ENCODE data around the gene MESP2. TPM values are rescaled to one million over a fixed set of nuclear protein-coding genes. Genes with fewer than 3 reads are reported as not detected.

The MESP2 gene
- total and polyA plus RNA-seq, 2 of the 8 experiments (the other 6 are each of a cell fraction or from before 2014, with no cell fraction given): 0.35 to 0.80 TPM

DNA sequence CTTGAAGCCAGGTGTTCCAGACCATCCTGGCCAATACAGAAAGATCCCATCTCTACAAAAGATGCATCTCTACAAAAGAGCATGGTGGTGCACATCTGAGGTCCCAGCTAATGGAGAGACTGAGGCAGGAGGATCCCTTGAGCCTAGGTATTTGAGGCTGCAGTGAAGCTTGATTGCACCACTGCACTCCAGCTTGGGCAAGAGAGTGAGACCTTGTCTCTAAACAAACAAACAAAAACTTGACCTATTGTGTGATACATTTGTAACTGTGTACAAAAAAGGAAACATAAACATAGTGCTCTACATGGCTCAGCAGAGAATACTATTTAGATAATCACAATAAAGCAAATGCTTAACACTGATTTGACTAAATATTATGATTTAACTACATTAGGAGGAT lies 19.9 kb downstream of the MESP2 start:
- FAIRE-seq: no peak
- Histone ChIP-seq H3K9me3 (ENCODE audit: insufficient read depth in 2 of 2, low read depth in 1 of 2, low read length in 1 of 2) (no peaks in the 10 kb centered on the region), H4K5ac (ENCODE audit: insufficient read length, low read depth, low read length) (no peak overlapping the region)
- TF ChIP-seq TAF7 (optimal IDR thresholded peaks at IDR 0.05; ENCODE audit: borderline replicate concordance, low read depth, low read length) (no peak), SAP30 (IDR thresholded peaks at IDR 0.05; ENCODE audit: insufficient read depth, insufficient replicate concordance, low read length) (no peak), TEAD4 (IDR thresholded peaks at IDR 0.05; ENCODE audit: low read depth, low read length) (no peak), PHF8 (conservative IDR thresholded peaks at IDR 0.05; ENCODE audit: low read depth, low read length) (no peak)

More for the DNA sequence above, 19.9 kb downstream of the MESP2 start:
- no peaks in the 10 kb centered on the region for H4K20me1 ChIP-seq (replicated peaks in 1 of 2; ENCODE audit: control insufficient read depth in 1 of 2, insufficient read depth in 2 of 2, low read length in 2 of 2)
- H3K79me1 ChIP-seq (ENCODE audit: low read depth, low read length): no peaks in the 10 kb centered on the region
- peaks cover 0 to 3% (median 0%) of the 10 kb centered on the region in 4 experiments; a peak in 2 of 7 replicates for H3K27me3 ChIP-seq (replicated peaks in 1 of 4; ENCODE audit: control insufficient read depth in 3 of 4, extremely low read depth in 1 of 4, insufficient read depth in 3 of 4, low read length in 3 of 4)
- DNase-seq (ENCODE audit: low read depth in 1 of 2, low spot score in 2 of 2): no peak
- no peak overlapping the region for H3K14ac ChIP-seq (ENCODE audit: insufficient read length)
- H3K4ac ChIP-seq (replicated peaks; ENCODE audit: insufficient read length, low read depth, low read length): no peak overlapping the region
- no peak overlapping the region for H3K9ac ChIP-seq (replicated peaks in 1 of 4; ENCODE audit: extremely low read depth in 1 of 4, low read depth in 3 of 4, low read length in 3 of 4)
- H2BK5ac ChIP-seq (ENCODE audit: low read depth, low read length): no peak overlapping the region
- ChIA-PET CTCF (ENCODE audit: partially characterized antibody) (interaction anchor here (1.2 to 4.6 kb wide), 3 partner anchors 20 to 43 kb away, joined by 3 to 26 read pairs (median 3); partner anchors contain the start of gene MESP2), POLR2A (ENCODE audit: partially characterized antibody) (no interaction called here)
- no peak overlapping the region; the same call in 1 of the 2 replicates for H2BK12ac ChIP-seq (ENCODE audit: low read depth, low read length)
- H2BK15ac ChIP-seq (ENCODE audit: low read length): no peak overlapping the region
- no peaks in the 10 kb centered on the region for H3K4me1 ChIP-seq (replicated peaks in 1 of 4; ENCODE audit: control insufficient read depth in 3 of 4, insufficient read depth in 4 of 4, low read length in 3 of 4)
- no peaks in the 10 kb centered on the region for H3K36me3 ChIP-seq (ENCODE audit: control insufficient read depth in 2 of 4, insufficient read depth in 4 of 4, low read length in 3 of 4)
- no peak overlapping the region for H3K56ac ChIP-seq (replicated peaks; ENCODE audit: insufficient read length, low read depth, low read length)
- no peak overlapping the region for H3K27ac ChIP-seq (ENCODE audit: low read depth, low read length)
- H2BK20ac ChIP-seq (ENCODE audit: low read length): no peak overlapping the region
- no peak overlapping the region for H2AFZ ChIP-seq (ENCODE audit: low read length)
- no peak overlapping the region for H3K4me3 ChIP-seq (ENCODE audit: extremely low read depth in 1 of 4, insufficient read depth in 2 of 4, low read depth in 3 of 4, low read length in 4 of 4)
- H3K23me2 ChIP-seq (ENCODE audit: low read depth, low read length): no peaks in the 10 kb centered on the region
- H2AK5ac ChIP-seq (ENCODE audit: low read depth, low read length): no peak overlapping the region
- H3K79me2 ChIP-seq (ENCODE audit: control insufficient read depth in 1 of 2, insufficient read depth in 2 of 2, low read length in 2 of 2): no peaks in the 10 kb centered on the region
- H3K23ac ChIP-seq (ENCODE audit: insufficient read length): no peak overlapping the region
- H3K18ac ChIP-seq (ENCODE audit: extremely low read depth, low read length): no peak overlapping the region
- H4K8ac ChIP-seq (ENCODE audit: extremely low read depth, insufficient read depth, low read length): no peak overlapping the region
- no peak overlapping the region for H4K91ac ChIP-seq (replicated peaks; ENCODE audit: insufficient read length, low read length)
- no peak overlapping the region for H2BK120ac ChIP-seq (replicated peaks; ENCODE audit: low read depth, low read length)
- no peak overlapping the region for H3K4me2 ChIP-seq (ENCODE audit: insufficient read depth in 1 of 2, low read depth in 2 of 2, low read length in 2 of 2)
